Thyroid gland (tissue), 4 donors: ENCODE measurements around the gene NIM1K. TPM values are rescaled to one million over a fixed set of nuclear protein-coding genes. Genes with fewer than 3 reads are reported as not detected.

ENCODE experiments used
- DNase-seq, 2 donors: peaks; one replicate each; pipeline ENCODE4 v3.0.0-alpha.2; 2019
- H3K27ac ChIP-seq, 3 donors: fragments of 200-600 bp; sonication (generic); 1 replicate in 2 of 3; 2 replicates in 1 of 3; pipeline ENCODE4 v1.5.1; 2016 to 2019; ENCODE audit warnings: mild to moderate bottlenecking in 1 of 3, moderate library complexity in 1 of 3
- H3K27me3 ChIP-seq: fragments of 200-600 bp; sonication (generic); one replicate; pipeline ENCODE4 v1.5.1; 2019
- H3K36me3 ChIP-seq, 2 donors: fragments of 200-600 bp; sonication (generic); one replicate each; pipeline ENCODE4 v1.5.1; 2016 to 2019
- H3K4me1 ChIP-seq, 2 donors: fragments of 200-600 bp; sonication (generic); one replicate each; pipeline ENCODE4 v1.5.1; 2017 to 2019
- H3K4me3 ChIP-seq, 3 donors: fragments of 200-600 bp; sonication (generic); replicated peaks in 1 of 3; 1 replicate in 2 of 3; 2 replicates in 1 of 3; pipeline ENCODE4 v1.5.1; 2016; ENCODE audit warnings: mild to moderate bottlenecking in 1 of 3
- H3K9me3 ChIP-seq: fragments of 200-600 bp; sonication (generic); one replicate; pipeline ENCODE4 v1.5.1; 2017
- POLR2A ChIP-seq, 2 donors: fragments of 450-650 bp; IDR thresholded peaks; one replicate each; pipeline ENCODE4 v1.6.1; 2017; ENCODE audit warnings: antibody characterized with exemption in 2 of 2, mild to moderate bottlenecking in 2 of 2, moderate library complexity in 1 of 2
- WGBS, 2 donors: methylation state at CpG; one replicate each; pipeline ENCODE4 v1.1.5; 2017; 5-methylcytosine and 5-hydroxymethylcytosine counted together
- intact Hi-C: fragments of 100-400 bp; cut with DNase I; formaldehyde crosslinking; loops from one replicate; pipeline ENCODE4 v1.15.1; 2023
- total RNA-seq, 4 donors: library from RNA; depleted of rRNA; stranded (reverse); fragments of >200 nt; gene quantifications; one replicate each; pipeline ENCODE4 v1.2.3, GENCODE V29; 2016
- TF ChIP-seq, protein P1 (sequence below), 6 experiments: fragments of 200-600 bp in 3 of 6; fragments of 450-650 bp in 3 of 6; sonication (generic) in 3 of 6; IDR thresholded peaks; one replicate each; pipeline ENCODE4 v1.5.1; 2016 to 2019; ENCODE audit warnings: antibody characterized with exemption in 6 of 6, mild to moderate bottlenecking in 2 of 6, inconsistent platforms in 1 of 6, moderate library complexity in 1 of 6

Gene NIM1K
- total RNA-seq, 4 donors from 2014 or later: 0.40 to 2.1 (median 0.58) TPM

DNA sequence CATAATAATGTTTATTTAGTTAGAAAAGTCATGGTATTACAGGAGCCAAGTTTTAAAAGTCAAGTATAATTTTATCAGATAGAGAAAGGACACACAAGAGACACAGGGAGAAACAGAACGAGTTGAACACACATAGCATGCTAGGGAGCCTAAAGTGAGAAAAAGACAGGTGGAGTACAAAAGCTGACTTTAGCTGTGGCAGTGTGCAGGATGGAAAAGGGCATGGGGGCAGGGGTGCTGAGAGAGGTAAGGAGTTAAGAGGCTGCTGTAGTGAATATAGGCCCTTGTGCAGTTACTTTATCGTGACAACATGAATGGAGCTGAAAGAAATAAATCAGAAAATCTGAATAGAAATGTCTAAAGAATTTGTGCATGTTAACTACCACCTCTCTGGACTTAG is 103.2 kb downstream of the NIM1K start:
- peaks cover 25 to 30% of the 10 kb centered on the region in 2 donors for H3K36me3 ChIP-seq
- TF ChIP-seq POLR2A (IDR thresholded peaks at IDR 0.05): no peak
- TF ChIP-seq, protein P1, sequence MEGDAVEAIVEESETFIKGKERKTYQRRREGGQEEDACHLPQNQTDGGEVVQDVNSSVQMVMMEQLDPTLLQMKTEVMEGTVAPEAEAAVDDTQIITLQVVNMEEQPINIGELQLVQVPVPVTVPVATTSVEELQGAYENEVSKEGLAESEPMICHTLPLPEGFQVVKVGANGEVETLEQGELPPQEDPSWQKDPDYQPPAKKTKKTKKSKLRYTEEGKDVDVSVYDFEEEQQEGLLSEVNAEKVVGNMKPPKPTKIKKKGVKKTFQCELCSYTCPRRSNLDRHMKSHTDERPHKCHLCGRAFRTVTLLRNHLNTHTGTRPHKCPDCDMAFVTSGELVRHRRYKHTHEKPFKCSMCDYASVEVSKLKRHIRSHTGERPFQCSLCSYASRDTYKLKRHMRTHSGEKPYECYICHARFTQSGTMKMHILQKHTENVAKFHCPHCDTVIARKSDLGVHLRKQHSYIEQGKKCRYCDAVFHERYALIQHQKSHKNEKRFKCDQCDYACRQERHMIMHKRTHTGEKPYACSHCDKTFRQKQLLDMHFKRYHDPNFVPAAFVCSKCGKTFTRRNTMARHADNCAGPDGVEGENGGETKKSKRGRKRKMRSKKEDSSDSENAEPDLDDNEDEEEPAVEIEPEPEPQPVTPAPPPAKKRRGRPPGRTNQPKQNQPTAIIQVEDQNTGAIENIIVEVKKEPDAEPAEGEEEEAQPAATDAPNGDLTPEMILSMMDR (IDR thresholded peaks at IDR 0.05): no peak
- 46 to 51% methylated on average over 2 of the region's 2 CpGs for WGBS, 2 donors

GRCh38 chr5:43296835-43297234 is 104.8 kb downstream of the NIM1K start:
- Histone ChIP-seq H3K27me3 (no peaks in the 10 kb centered on the region), H3K9me3 (no peaks in the 10 kb centered on the region), H3K36me3 (peaks cover 25 to 27% of the 10 kb centered on the region in 2 donors), H3K4me1 (peaks cover 6 to 16% of the 10 kb centered on the region in 2 donors), H3K27ac (no peak overlapping the region), H3K4me3 (no peak overlapping the region)
- TF ChIP-seq, protein P1 (IDR thresholded peaks at IDR 0.05): no peak
- TF ChIP-seq POLR2A (IDR thresholded peaks at IDR 0.05): no peak
- intact Hi-C loops: no loop called here
- 94 to 96% methylated on average over 2 of the region's 2 CpGs for WGBS, 2 donors
- DNase-seq: no peak

More for the DNA sequence above, 103.2 kb downstream of the NIM1K start:
- intact Hi-C loops: no loop called here
- DNase-seq: no peak
- Histone ChIP-seq H3K4me1 (peaks cover 0 to 8% of the 10 kb centered on the region in 2 donors), H3K27me3 (no peaks in the 10 kb centered on the region), H3K9me3 (no peaks in the 10 kb centered on the region), H3K27ac (no peak overlapping the region), H3K4me3 (no peak overlapping the region)

- peaks cover 14 to 24% of the 10 kb centered on the region in 2 donors for H3K4me1 ChIP-seq
- DNase-seq: no peak
- intact Hi-C loops: no loop called here
- no peak overlapping the region for H3K27ac ChIP-seq
- H3K9me3 ChIP-seq: no peaks in the 10 kb centered on the region
- H3K27me3 ChIP-seq: no peaks in the 10 kb centered on the region
- no peak for TF ChIP-seq POLR2A (IDR thresholded peaks at IDR 0.05)
- TF ChIP-seq, protein P1 (IDR thresholded peaks at IDR 0.05): no peak
- H3K4me3 ChIP-seq: no peak overlapping the region
- 95 to 98% methylated on average over 5 of the region's 5 CpGs for WGBS, 2 donors
- peaks cover 20 to 25% of the 10 kb centered on the region in 2 donors for H3K36me3 ChIP-seq
These were observed 106.4 kb downstream of the NIM1K start for GRCh38 chr5:43298443-43298842.

DNA sequence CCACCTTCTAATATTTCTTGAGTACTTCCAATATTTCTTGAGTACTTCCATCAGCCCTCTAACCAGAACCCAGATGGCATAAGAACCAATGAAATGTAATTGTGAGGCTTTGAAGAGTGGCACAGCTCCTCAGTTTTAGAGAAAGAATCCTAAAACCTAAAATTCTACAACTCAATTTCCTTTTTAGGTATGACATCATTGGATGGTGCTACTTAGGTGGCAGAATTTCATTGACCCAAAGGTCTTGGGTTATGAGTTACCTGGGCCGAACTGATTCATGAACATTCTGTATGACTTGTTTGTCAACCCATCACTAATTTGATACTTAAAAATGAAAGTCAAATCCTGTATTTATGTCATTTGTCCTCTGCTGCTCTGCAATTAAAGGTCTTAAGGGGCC is 108.1 kb downstream of the NIM1K start:
- no peak overlapping the region for H3K27ac ChIP-seq
- no peak for DNase-seq

GRCh38 chr5:43301653-43302091 is 109.6 kb downstream of the NIM1K start:
- intact Hi-C loops: no loop called here
- no peak overlapping the region for H3K4me3 ChIP-seq
- peak; percentile 54 to 64 for DNase-seq
- 41 to 44% methylated on average over 3 of the region's 3 CpGs for WGBS, 2 donors
- H3K27ac ChIP-seq: peak overlapping the region in 1 of 3 donors; percentile 8
- no peaks in the 10 kb centered on the region for H3K9me3 ChIP-seq
- H3K4me1 ChIP-seq: peaks cover 14 to 17% of the 10 kb centered on the region in 2 donors
- peaks cover 15 to 16% of the 10 kb centered on the region in 2 donors for H3K36me3 ChIP-seq
- H3K27me3 ChIP-seq: no peaks in the 10 kb centered on the region
- TF ChIP-seq, protein P1 (IDR thresholded peaks at IDR 0.05): no peak
- TF ChIP-seq POLR2A (IDR thresholded peaks at IDR 0.05): no peak

More for the DNA sequence above, 108.1 kb downstream of the NIM1K start:
- H3K4me1 ChIP-seq: peaks cover 14 to 23% of the 10 kb centered on the region in 2 donors
- intact Hi-C loops: no loop called here
- H3K4me3 ChIP-seq: no peak overlapping the region
- H3K27me3 ChIP-seq: no peaks in the 10 kb centered on the region
- H3K36me3 ChIP-seq: peaks cover 15 to 19% of the 10 kb centered on the region in 2 donors
- 95 to 100% methylated on average over 1 of the region's 1 CpG for WGBS, 2 donors
- no peaks in the 10 kb centered on the region for H3K9me3 ChIP-seq
- no peak for TF ChIP-seq POLR2A (IDR thresholded peaks at IDR 0.05)
- TF ChIP-seq, protein P1 (IDR thresholded peaks at IDR 0.05): no peak
